Neural cell (in vitro differentiated cells): ENCODE data around the gene OR8S1.
"Not testable (repeated sequence)": the region's sequence is repeated elsewhere in the genome, so short reads cannot be mapped to it uniquely, and the experiment has no call there.

Experiments used
- POLR2AphosphoS5 ChIP-seq: IDR thresholded peaks from 2 replicates; pipeline ENCODE4 v1.6.1; 2012
- TAF1 ChIP-seq: IDR thresholded peaks from 2 replicates; pipeline ENCODE4 v1.6.1; 2012; ENCODE audit warnings: low read depth
- TF ChIP-seq, protein P1 (sequence below): fragments of 450-650 bp; IDR thresholded peaks from 2 replicates; pipeline ENCODE4 v1.5.1; 2014; ENCODE audit warnings: antibody characterized with exemption, mild to moderate bottlenecking, moderate library complexity; ENCODE audit not compliant: poor library complexity, severe bottlenecking
- TF ChIP-seq, protein P2 (sequence below): IDR thresholded peaks from 2 replicates; pipeline ENCODE4 v1.6.1; 2012; ENCODE audit warnings: borderline replicate concordance

DNA sequence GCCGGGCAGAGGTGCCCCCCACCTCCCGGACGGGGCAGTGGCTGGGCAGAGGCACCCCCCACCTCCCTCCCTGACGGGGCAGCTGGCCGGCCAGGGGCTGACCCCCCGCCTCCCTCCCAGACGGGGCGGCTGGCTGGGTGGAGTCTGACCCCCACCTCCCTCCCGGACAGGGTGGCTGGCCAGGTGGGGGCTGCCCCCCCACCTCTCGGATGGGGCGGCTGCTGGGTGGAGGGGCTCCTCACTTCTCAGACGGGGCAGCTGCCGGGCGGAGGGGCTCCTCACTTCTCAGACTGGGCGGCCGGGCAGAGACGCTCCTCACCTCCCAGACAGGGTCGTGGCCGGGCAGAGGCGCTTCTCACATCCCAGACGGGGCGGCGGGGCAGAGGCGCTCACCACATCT lies 5.1 kb upstream of the OR8S1 start:
- TF ChIP-seq, protein P1, sequence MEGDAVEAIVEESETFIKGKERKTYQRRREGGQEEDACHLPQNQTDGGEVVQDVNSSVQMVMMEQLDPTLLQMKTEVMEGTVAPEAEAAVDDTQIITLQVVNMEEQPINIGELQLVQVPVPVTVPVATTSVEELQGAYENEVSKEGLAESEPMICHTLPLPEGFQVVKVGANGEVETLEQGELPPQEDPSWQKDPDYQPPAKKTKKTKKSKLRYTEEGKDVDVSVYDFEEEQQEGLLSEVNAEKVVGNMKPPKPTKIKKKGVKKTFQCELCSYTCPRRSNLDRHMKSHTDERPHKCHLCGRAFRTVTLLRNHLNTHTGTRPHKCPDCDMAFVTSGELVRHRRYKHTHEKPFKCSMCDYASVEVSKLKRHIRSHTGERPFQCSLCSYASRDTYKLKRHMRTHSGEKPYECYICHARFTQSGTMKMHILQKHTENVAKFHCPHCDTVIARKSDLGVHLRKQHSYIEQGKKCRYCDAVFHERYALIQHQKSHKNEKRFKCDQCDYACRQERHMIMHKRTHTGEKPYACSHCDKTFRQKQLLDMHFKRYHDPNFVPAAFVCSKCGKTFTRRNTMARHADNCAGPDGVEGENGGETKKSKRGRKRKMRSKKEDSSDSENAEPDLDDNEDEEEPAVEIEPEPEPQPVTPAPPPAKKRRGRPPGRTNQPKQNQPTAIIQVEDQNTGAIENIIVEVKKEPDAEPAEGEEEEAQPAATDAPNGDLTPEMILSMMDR, result not testable (repeated sequence)
- TF ChIP-seq TAF1, POLR2AphosphoS5: not testable (repeated sequence)
- TF ChIP-seq, protein P2, sequence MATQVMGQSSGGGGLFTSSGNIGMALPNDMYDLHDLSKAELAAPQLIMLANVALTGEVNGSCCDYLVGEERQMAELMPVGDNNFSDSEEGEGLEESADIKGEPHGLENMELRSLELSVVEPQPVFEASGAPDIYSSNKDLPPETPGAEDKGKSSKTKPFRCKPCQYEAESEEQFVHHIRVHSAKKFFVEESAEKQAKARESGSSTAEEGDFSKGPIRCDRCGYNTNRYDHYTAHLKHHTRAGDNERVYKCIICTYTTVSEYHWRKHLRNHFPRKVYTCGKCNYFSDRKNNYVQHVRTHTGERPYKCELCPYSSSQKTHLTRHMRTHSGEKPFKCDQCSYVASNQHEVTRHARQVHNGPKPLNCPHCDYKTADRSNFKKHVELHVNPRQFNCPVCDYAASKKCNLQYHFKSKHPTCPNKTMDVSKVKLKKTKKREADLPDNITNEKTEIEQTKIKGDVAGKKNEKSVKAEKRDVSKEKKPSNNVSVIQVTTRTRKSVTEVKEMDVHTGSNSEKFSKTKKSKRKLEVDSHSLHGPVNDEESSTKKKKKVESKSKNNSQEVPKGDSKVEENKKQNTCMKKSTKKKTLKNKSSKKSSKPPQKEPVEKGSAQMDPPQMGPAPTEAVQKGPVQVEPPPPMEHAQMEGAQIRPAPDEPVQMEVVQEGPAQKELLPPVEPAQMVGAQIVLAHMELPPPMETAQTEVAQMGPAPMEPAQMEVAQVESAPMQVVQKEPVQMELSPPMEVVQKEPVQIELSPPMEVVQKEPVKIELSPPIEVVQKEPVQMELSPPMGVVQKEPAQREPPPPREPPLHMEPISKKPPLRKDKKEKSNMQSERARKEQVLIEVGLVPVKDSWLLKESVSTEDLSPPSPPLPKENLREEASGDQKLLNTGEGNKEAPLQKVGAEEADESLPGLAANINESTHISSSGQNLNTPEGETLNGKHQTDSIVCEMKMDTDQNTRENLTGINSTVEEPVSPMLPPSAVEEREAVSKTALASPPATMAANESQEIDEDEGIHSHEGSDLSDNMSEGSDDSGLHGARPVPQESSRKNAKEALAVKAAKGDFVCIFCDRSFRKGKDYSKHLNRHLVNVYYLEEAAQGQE, result not testable (repeated sequence)
